Body of pancreas (tissue), 4 donors: ENCODE data around the gene ARHGEF2.

Experiments
- POLR2A ChIP-seq, 3 donors: fragments of 450-650 bp; IDR thresholded peaks; one replicate each; pipeline ENCODE4 v1.6.1; 2016; ENCODE audit warnings: antibody characterized with exemption in 3 of 3, mild to moderate bottlenecking in 2 of 3
- TF ChIP-seq, protein P1 (sequence below), 7 experiments: fragments of 450-650 bp in 4 of 7; fragments of 200-600 bp in 3 of 7; sonication (generic) in 3 of 7; IDR thresholded peaks; one replicate each; pipeline ENCODE4 v1.5.1; 2016 to 2019; ENCODE audit warnings: antibody characterized with exemption in 7 of 7

DNA sequence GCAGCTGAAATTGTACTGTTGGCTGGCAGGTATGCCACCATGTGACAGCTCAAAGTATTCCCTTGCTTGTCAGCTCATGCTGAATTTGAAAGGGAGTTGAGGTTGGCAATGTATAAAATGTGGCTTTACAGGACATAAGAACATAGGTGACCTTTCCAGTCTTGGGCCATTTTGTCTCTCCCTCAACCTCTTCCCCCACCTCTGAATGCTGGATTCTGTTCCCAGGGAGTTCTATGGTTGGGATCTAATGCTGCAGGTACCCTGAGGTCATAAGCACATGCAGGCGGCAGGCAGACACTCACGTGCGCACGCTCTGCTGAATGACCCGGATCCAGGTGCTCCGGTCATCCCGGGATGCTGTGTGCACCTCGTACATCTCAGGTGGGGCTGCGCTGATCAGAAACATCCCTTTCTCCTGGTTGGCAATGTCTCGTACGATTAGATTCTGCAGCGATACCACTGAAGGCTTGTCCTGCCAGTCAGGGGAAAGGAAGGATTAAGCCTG lies 20.9 kb downstream of the ARHGEF2 start:
- TF ChIP-seq POLR2A (IDR thresholded peaks at IDR 0.05), result no peak
- TF ChIP-seq, protein P1, sequence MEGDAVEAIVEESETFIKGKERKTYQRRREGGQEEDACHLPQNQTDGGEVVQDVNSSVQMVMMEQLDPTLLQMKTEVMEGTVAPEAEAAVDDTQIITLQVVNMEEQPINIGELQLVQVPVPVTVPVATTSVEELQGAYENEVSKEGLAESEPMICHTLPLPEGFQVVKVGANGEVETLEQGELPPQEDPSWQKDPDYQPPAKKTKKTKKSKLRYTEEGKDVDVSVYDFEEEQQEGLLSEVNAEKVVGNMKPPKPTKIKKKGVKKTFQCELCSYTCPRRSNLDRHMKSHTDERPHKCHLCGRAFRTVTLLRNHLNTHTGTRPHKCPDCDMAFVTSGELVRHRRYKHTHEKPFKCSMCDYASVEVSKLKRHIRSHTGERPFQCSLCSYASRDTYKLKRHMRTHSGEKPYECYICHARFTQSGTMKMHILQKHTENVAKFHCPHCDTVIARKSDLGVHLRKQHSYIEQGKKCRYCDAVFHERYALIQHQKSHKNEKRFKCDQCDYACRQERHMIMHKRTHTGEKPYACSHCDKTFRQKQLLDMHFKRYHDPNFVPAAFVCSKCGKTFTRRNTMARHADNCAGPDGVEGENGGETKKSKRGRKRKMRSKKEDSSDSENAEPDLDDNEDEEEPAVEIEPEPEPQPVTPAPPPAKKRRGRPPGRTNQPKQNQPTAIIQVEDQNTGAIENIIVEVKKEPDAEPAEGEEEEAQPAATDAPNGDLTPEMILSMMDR (IDR thresholded peaks at IDR 0.05), result no peak
